ENCODE measurements around the gene HEATR9.

DNA sequence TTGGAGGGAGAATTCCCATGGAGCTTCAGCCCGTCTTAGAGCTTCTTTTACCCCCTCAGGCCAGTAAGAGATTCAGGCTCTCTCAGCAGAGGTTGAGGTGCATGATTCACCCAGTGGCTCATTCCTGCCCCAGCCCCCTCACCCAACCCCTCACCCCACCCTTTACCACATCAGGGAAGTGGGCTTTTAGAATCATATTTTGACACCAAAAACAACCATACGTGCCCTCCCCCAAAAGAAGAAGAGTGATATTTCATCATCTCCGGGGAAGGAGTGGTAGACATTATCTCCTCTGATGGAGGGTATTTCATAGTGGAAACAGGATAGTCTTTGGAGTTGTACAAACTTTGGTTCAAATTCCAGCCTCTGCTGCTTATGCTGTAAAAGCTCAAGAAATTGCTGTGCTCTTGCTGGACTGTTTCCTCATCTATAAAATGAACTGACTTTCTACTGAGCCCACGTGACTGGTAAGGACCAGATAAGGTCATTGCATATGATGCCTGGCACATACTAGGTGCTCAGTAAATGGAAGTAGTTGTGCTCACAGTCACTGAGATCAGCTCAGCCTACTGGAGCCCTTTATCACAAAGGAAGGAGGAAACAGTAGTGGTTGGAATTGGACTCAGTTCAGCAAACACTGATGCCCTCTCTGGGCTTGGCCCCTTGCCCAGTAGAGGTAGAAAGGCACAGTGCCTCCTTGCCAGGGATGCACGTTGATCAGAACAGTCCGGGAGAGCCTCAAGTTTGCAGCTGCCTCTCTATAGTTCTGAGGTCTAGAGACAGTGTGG lies 29.8 kb upstream of the HEATR9 start:
- TF ChIP-seq POLR2A (IDR thresholded peaks at IDR 0.05; ENCODE audit: low read length) (no peak), GATA1 (IDR thresholded peaks at IDR 0.05; ENCODE audit: low read depth, low read length) (no peak)

Measured in erythroblast (primary cell).